ENCODE measurements around the gene GRM8.

Gene GRM8

GRCh38 chr7:126424985-126425384 is 827.8 kb downstream of the GRM8 start:
- TF ChIP-seq CTCF (IDR thresholded peaks at IDR 0.05; ENCODE audit: extremely low read depth, insufficient read depth, missing control alignments), result no peak
- no peak for DNase-seq (ENCODE audit: low spot score)
- in situ Hi-C loops (cut with MboI; ENCODE audit: low pct_unique_long_range_greater_than_20kb, low sequenced_read_pairs, unreplicated experiment), result no loop called here

GRCh38 chr7:126419047-126419446 is 833.7 kb downstream of the GRM8 start:
- no peak for TF ChIP-seq CTCF (IDR thresholded peaks at IDR 0.05; ENCODE audit: extremely low read depth, insufficient read depth, missing control alignments)
- in situ Hi-C loops (cut with MboI; ENCODE audit: low pct_unique_long_range_greater_than_20kb, low sequenced_read_pairs, unreplicated experiment), result no loop called here
- DNase-seq (ENCODE audit: low spot score), result no peak

GRCh38 chr7:126411821-126412383 is 840.8 kb downstream of the GRM8 start:
- no peak for DNase-seq (ENCODE audit: low spot score)
- TF ChIP-seq CTCF (IDR thresholded peaks at IDR 0.05; ENCODE audit: extremely low read depth, insufficient read depth, missing control alignments), result no peak
- in situ Hi-C loops (cut with MboI; ENCODE audit: low pct_unique_long_range_greater_than_20kb, low sequenced_read_pairs, unreplicated experiment), result no loop called here

GRCh38 chr7:126411032-126411820 is 841.5 kb downstream of the GRM8 start:
- no peak for DNase-seq (ENCODE audit: low spot score)
- in situ Hi-C loops (cut with MboI; ENCODE audit: low pct_unique_long_range_greater_than_20kb, low sequenced_read_pairs, unreplicated experiment), result no loop called here

GRCh38 chr7:126403040-126403439 is 849.7 kb downstream of the GRM8 start:
- DNase-seq (ENCODE audit: low spot score), result no peak
- in situ Hi-C loops (cut with MboI; ENCODE audit: low pct_unique_long_range_greater_than_20kb, low sequenced_read_pairs, unreplicated experiment), result no loop called here
- no peak for TF ChIP-seq CTCF (IDR thresholded peaks at IDR 0.05; ENCODE audit: extremely low read depth, insufficient read depth, missing control alignments)

More at GRCh38 chr7:126411032-126411820, 841.5 kb downstream of the GRM8 start:
- no peak for TF ChIP-seq CTCF (IDR thresholded peaks at IDR 0.05; ENCODE audit: extremely low read depth, insufficient read depth, missing control alignments)

- TF ChIP-seq CTCF (IDR thresholded peaks at IDR 0.05; ENCODE audit: extremely low read depth, insufficient read depth, missing control alignments), result no peak
- no peak for DNase-seq (ENCODE audit: low spot score)
- in situ Hi-C loops (cut with MboI; ENCODE audit: low pct_unique_long_range_greater_than_20kb, low sequenced_read_pairs, unreplicated experiment), result no loop called here
These were observed 850.8 kb downstream of the GRM8 start for GRCh38 chr7:126401918-126402317.
